Liver (tissue), 9 donors: Measurements from ENCODE around the gene COL23A1. TPM values are rescaled to one million over a fixed set of nuclear protein-coding genes. Genes with fewer than 3 reads are reported as not detected.

ENCODE experiments used
- DNase-seq: peaks from one replicate; pipeline ENCODE4 v3.0.0-alpha.2; 2017; ENCODE audit warnings: low spot score
- H3K27ac ChIP-seq, 2 donors: one replicate each; pipeline ENCODE4 v1.7.0; 2013; ENCODE audit warnings: inconsistent platforms in 2 of 2, low read length in 2 of 2, control low read depth in 1 of 2, low read depth in 1 of 2, mild to moderate bottlenecking in 1 of 2
- H3K27me3 ChIP-seq, 4 donors: one replicate each; pipeline versions ENCODE4 v1.6.1 to v1.7.0; 2013; ENCODE audit warnings: low read length in 3 of 4, inconsistent platforms in 1 of 4, mild to moderate bottlenecking in 1 of 4, moderate library complexity in 1 of 4; ENCODE audit not compliant: control insufficient read depth in 4 of 4, insufficient read depth in 4 of 4
- H3K36me3 ChIP-seq, 4 donors: one replicate each; pipeline versions ENCODE4 v1.6.1 to v1.7.0; 2013; ENCODE audit warnings: low read length in 3 of 4, mild to moderate bottlenecking in 3 of 4, low read depth in 1 of 4, moderate library complexity in 1 of 4; ENCODE audit not compliant: control insufficient read depth in 4 of 4, insufficient read depth in 3 of 4
- H3K4me1 ChIP-seq, 4 donors: one replicate each; pipeline versions ENCODE4 v1.6.1 to v1.7.0; 2013; ENCODE audit warnings: low read length in 3 of 4, mild to moderate bottlenecking in 3 of 4, moderate library complexity in 1 of 4; ENCODE audit not compliant: control insufficient read depth in 4 of 4, insufficient read depth in 4 of 4
- H3K4me3 ChIP-seq, 3 donors: one replicate each; pipeline versions ENCODE4 v1.6.1 to v1.7.0; 2013; ENCODE audit warnings: low read length in 3 of 3, control low read depth in 1 of 3, low read depth in 1 of 3, mild to moderate bottlenecking in 1 of 3
- H3K9ac ChIP-seq, 2 donors: one replicate each; pipeline ENCODE4 v1.7.0; 2013; ENCODE audit warnings: low read length in 2 of 2, mild to moderate bottlenecking in 2 of 2, moderate library complexity in 2 of 2, control low read depth in 1 of 2, low read depth in 1 of 2
- H3K9me3 ChIP-seq, 4 donors: one replicate each; pipeline versions ENCODE4 v1.6.1 to v1.7.0; 2013; ENCODE audit warnings: low read length in 3 of 4; ENCODE audit not compliant: control insufficient read depth in 4 of 4
- ATF3 ChIP-seq: IDR thresholded peaks from 2 replicates; pipeline ENCODE4 v1.6.1; 2016; ENCODE audit warnings: antibody characterized with exemption
- CTCF ChIP-seq: fragments of 150-350 bp; IDR thresholded peaks from 2 replicates; pipeline ENCODE4 v1.5.1; 2017; ENCODE audit warnings: improper control_type of control experiment, low read depth, low read length; ENCODE audit not compliant: missing input control
- EGR1 ChIP-seq, 2 donors: IDR thresholded peaks; 2 replicates each; pipeline ENCODE4 v1.6.1; 2016 to 2018; ENCODE audit warnings: antibody characterized with exemption in 2 of 2, low read depth in 2 of 2
- FOXA1 ChIP-seq: IDR thresholded peaks from 2 replicates; pipeline ENCODE4 v1.6.1; 2016; ENCODE audit warnings: antibody characterized with exemption
- FOXA2 ChIP-seq: IDR thresholded peaks from 2 replicates; pipeline ENCODE4 v1.6.1; 2016; ENCODE audit warnings: antibody characterized with exemption
- GABPA ChIP-seq, 2 donors: IDR thresholded peaks in 1 of 2; conservative IDR thresholded peaks in 1 of 2; 2 replicates each; pipeline ENCODE4 v1.6.1; 2016; ENCODE audit warnings: antibody characterized with exemption in 2 of 2, mild to moderate bottlenecking in 1 of 2, moderate library complexity in 1 of 2
- HNF4A ChIP-seq, 2 donors: conservative IDR thresholded peaks; 2 replicates each; pipeline ENCODE4 v1.6.1; 2016; ENCODE audit warnings: antibody characterized with exemption in 2 of 2, mild to moderate bottlenecking in 2 of 2
- HNF4G ChIP-seq: IDR thresholded peaks from 2 replicates; pipeline ENCODE4 v1.6.1; 2016; ENCODE audit warnings: antibody characterized with exemption
- JUND ChIP-seq, 2 donors: IDR thresholded peaks; 2 replicates each; pipeline ENCODE4 v1.6.1; 2016; ENCODE audit warnings: antibody characterized with exemption in 2 of 2
- NR2F2 ChIP-seq: IDR thresholded peaks from 2 replicates; pipeline ENCODE4 v1.6.1; 2016; ENCODE audit warnings: antibody characterized with exemption
- RAD21 ChIP-seq, 2 donors: IDR thresholded peaks; 2 replicates each; pipeline ENCODE4 v1.6.1; 2016; ENCODE audit warnings: antibody characterized with exemption in 2 of 2, mild to moderate bottlenecking in 2 of 2
- RXRA ChIP-seq, 2 donors: IDR thresholded peaks; 2 replicates each; pipeline ENCODE4 v1.6.1; 2017 to 2018; ENCODE audit warnings: antibody characterized with exemption in 2 of 2, mild to moderate bottlenecking in 1 of 2
- SP1 ChIP-seq: IDR thresholded peaks from 2 replicates; pipeline ENCODE4 v1.6.1; 2018; ENCODE audit warnings: antibody characterized with exemption, mild to moderate bottlenecking
- TAF1 ChIP-seq: conservative IDR thresholded peaks from 2 replicates; pipeline ENCODE4 v1.6.1; 2016; ENCODE audit warnings: antibody characterized with exemption, mild to moderate bottlenecking
- YY1 ChIP-seq: IDR thresholded peaks from 2 replicates; pipeline ENCODE4 v1.6.1; 2016; ENCODE audit warnings: antibody characterized with exemption, mild to moderate bottlenecking
- WGBS: extraction: QIAGEN DNeasy Blood & Tissue Kit; methylation state at CpG from one replicate; pipeline ENCODE4 v1.1.7; 2013; 5-methylcytosine and 5-hydroxymethylcytosine counted together
- polyA plus RNA-seq, 2 donors: library from polyadenylated mRNA; stranded (reverse) in 1 of 2; unstranded in 1 of 2; fragments of 200-250 nt in 1 of 2; fragments of >200 nt in 1 of 2; fragmentation: Nextera tagmentation in 1 of 2; extraction: Ambion mirVana in 1 of 2; gene quantifications; one replicate each; pipeline versions ENCODE4 v1.2.1 to v1.2.3, GENCODE V29; 2013 to 2015
- total RNA-seq, 2 donors: library from RNA; depleted of rRNA; stranded (reverse); fragments of >200 nt; gene quantifications; one replicate each; pipeline ENCODE4 v1.2.3, GENCODE V29; 2014
- TF ChIP-seq, protein P1 (sequence below): IDR thresholded peaks from 2 replicates; pipeline ENCODE4 v1.6.1; 2016; ENCODE audit warnings: antibody characterized with exemption, mild to moderate bottlenecking
- TF ChIP-seq, protein P2 (sequence below): IDR thresholded peaks from 2 replicates; pipeline ENCODE4 v1.6.1; 2016; ENCODE audit warnings: antibody characterized with exemption
- donor health status: healthy.
- donor health status: healthy.
- donor health status: healthy.
- donor health status: healthy.
- donor health status: healthy.

Gene COL23A1
- total and polyA plus RNA-seq, 4 donors, result 0.08 to 1.4 (median 0.27) TPM

GRCh38 chr5:178291161-178291561, 299.0 kb downstream of the COL23A1 start:
- no peaks in the 10 kb centered on the region for H3K36me3 ChIP-seq
- H3K4me1 ChIP-seq, result peaks cover 0 to 1% (median 0%) of the 10 kb centered on the region in 4 donors
- no peaks in the 10 kb centered on the region for H3K9me3 ChIP-seq
- no peaks in the 10 kb centered on the region for H3K27me3 ChIP-seq
- WGBS, result 73% methylated on average over 13 of the region's 13 CpGs
- TF ChIP-seq, protein P1, sequence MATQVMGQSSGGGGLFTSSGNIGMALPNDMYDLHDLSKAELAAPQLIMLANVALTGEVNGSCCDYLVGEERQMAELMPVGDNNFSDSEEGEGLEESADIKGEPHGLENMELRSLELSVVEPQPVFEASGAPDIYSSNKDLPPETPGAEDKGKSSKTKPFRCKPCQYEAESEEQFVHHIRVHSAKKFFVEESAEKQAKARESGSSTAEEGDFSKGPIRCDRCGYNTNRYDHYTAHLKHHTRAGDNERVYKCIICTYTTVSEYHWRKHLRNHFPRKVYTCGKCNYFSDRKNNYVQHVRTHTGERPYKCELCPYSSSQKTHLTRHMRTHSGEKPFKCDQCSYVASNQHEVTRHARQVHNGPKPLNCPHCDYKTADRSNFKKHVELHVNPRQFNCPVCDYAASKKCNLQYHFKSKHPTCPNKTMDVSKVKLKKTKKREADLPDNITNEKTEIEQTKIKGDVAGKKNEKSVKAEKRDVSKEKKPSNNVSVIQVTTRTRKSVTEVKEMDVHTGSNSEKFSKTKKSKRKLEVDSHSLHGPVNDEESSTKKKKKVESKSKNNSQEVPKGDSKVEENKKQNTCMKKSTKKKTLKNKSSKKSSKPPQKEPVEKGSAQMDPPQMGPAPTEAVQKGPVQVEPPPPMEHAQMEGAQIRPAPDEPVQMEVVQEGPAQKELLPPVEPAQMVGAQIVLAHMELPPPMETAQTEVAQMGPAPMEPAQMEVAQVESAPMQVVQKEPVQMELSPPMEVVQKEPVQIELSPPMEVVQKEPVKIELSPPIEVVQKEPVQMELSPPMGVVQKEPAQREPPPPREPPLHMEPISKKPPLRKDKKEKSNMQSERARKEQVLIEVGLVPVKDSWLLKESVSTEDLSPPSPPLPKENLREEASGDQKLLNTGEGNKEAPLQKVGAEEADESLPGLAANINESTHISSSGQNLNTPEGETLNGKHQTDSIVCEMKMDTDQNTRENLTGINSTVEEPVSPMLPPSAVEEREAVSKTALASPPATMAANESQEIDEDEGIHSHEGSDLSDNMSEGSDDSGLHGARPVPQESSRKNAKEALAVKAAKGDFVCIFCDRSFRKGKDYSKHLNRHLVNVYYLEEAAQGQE, result no peak
- TF ChIP-seq, protein P2, sequence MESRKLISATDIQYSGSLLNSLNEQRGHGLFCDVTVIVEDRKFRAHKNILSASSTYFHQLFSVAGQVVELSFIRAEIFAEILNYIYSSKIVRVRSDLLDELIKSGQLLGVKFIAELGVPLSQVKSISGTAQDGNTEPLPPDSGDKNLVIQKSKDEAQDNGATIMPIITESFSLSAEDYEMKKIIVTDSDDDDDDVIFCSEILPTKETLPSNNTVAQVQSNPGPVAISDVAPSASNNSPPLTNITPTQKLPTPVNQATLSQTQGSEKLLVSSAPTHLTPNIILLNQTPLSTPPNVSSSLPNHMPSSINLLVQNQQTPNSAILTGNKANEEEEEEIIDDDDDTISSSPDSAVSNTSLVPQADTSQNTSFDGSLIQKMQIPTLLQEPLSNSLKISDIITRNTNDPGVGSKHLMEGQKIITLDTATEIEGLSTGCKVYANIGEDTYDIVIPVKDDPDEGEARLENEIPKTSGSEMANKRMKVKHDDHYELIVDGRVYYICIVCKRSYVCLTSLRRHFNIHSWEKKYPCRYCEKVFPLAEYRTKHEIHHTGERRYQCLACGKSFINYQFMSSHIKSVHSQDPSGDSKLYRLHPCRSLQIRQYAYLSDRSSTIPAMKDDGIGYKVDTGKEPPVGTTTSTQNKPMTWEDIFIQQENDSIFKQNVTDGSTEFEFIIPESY, result no peak
- TF ChIP-seq JUND (IDR thresholded peaks at IDR 0.05) (no peak), ATF3 (no peak), RXRA (IDR thresholded peaks at IDR 0.05) (no peak), GABPA (IDR thresholded peaks at IDR 0.05 in 1 of 2, conservative IDR thresholded peaks at IDR 0.05 in 1 of 2) (no peak), TAF1 (no peak), FOXA2 (no peak), SP1 (no peak), NR2F2 (no peak), HNF4G (no peak), YY1 (no peak), EGR1 (IDR thresholded peaks at IDR 0.05; ENCODE audit: low read depth in 2 of 2) (no peak), FOXA1 (no peak), CTCF (no peak)
- H3K27ac ChIP-seq, result no peak overlapping the region
- no peak overlapping the region for H3K4me3 ChIP-seq
- DNase-seq, result no peak
- no peak overlapping the region for H3K9ac ChIP-seq

DNA sequence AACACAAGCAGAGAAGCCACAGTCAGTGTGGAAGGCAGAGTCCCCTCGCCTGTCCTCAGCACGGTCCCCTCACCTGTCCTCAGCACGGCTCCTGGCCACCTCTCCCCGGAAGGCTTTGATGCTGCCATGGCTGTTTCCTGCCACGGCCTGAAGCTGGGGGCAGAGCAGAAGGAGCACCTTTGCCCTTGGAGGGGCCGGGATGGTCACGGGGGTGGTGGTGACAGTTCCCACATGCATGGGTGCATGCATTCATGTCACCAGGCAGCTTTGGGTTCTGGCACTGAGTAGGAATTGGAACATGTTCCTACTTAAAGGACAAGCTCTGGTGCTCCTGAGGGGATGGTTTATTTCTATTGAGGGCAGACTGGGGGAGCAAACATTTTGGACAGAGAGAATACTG, 299.8 kb downstream of the COL23A1 start:
- no peak overlapping the region for H3K9ac ChIP-seq
- DNase-seq, result no peak
- H3K9me3 ChIP-seq, result no peaks in the 10 kb centered on the region
- peaks cover 0 to 1% (median 0%) of the 10 kb centered on the region in 4 donors for H3K4me1 ChIP-seq
- no peak overlapping the region for H3K4me3 ChIP-seq
- WGBS, result 90% methylated on average over 7 of the region's 7 CpGs
- H3K27ac ChIP-seq, result no peak overlapping the region
- H3K36me3 ChIP-seq, result no peaks in the 10 kb centered on the region
- H3K27me3 ChIP-seq, result no peaks in the 10 kb centered on the region
- TF ChIP-seq YY1 (no peak), FOXA2 (no peak), NR2F2 (no peak), HNF4G (no peak), FOXA1 (no peak), CTCF (no peak), RAD21 (IDR thresholded peaks at IDR 0.05) (no peak), HNF4A (conservative IDR thresholded peaks at IDR 0.05) (no peak), JUND (IDR thresholded peaks at IDR 0.05) (no peak), RXRA (IDR thresholded peaks at IDR 0.05) (no peak), ATF3 (no peak), GABPA (IDR thresholded peaks at IDR 0.05 in 1 of 2, conservative IDR thresholded peaks at IDR 0.05 in 1 of 2) (no peak), TAF1 (no peak)
- TF ChIP-seq, protein P2, result no peak
